Breast epithelium (tissue), 4 donors: ENCODE results near the gene HEXD. TPM values are rescaled to one million over a fixed set of nuclear protein-coding genes. Genes with fewer than 3 reads are reported as not detected.

ENCODE experiments used
- DNase-seq, 2 donors: peaks; one replicate each; pipeline ENCODE4 v3.0.0-alpha.2; 2019; ENCODE audit warnings: low spot score in 2 of 2
- H3K27ac ChIP-seq, 2 donors: fragments of 200-600 bp; sonication (generic) in 1 of 2; one replicate each; pipeline ENCODE4 v1.5.1; 2016 to 2019; ENCODE audit warnings: mild to moderate bottlenecking in 1 of 2
- H3K27me3 ChIP-seq, 2 donors: fragments of 200-600 bp; sonication (generic) in 1 of 2; one replicate each; pipeline versions ENCODE4 v1.5.1 to v1.6.0; 2017 to 2019; ENCODE audit warnings: control low read depth in 1 of 2, mild to moderate bottlenecking in 1 of 2
- H3K36me3 ChIP-seq: fragments of 200-600 bp; one replicate; pipeline ENCODE4 v1.5.1; 2019
- H3K4me1 ChIP-seq, 2 donors: fragments of 200-600 bp; sonication (generic); one replicate each; pipeline ENCODE4 v1.5.1; 2016 to 2019; ENCODE audit warnings: control low read depth in 1 of 2
- H3K4me3 ChIP-seq, 3 donors: fragments of 200-600 bp; sonication (generic); 1 replicate in 2 of 3; 2 replicates in 1 of 3; pipeline ENCODE4 v1.5.1; 2016 to 2019; ENCODE audit warnings: mild to moderate bottlenecking in 3 of 3, moderate library complexity in 2 of 3
- H3K9me3 ChIP-seq, 2 donors: fragments of 200-600 bp; sonication (generic) in 1 of 2; one replicate each; pipeline ENCODE4 v1.5.1; 2016 to 2019; ENCODE audit warnings: control low read depth in 1 of 2
- POLR2A ChIP-seq: fragments of 450-650 bp; IDR thresholded peaks from one replicate; pipeline ENCODE4 v1.6.1; 2016; ENCODE audit warnings: antibody characterized with exemption, mild to moderate bottlenecking, moderate library complexity
- POLR2AphosphoS5 ChIP-seq, 3 donors: sonication (generic); formaldehyde crosslinking; IDR thresholded peaks; one replicate each; pipeline ENCODE4 v1.6.1; 2017; ENCODE audit warnings: antibody characterized with exemption in 3 of 3
- intact Hi-C: fragments of 100-400 bp; cut with DNase I; formaldehyde crosslinking; loops from one replicate; pipeline ENCODE4 v1.15.1; 2023; ENCODE audit warnings: low total_unique reads
- total RNA-seq, 3 donors: library from RNA; depleted of rRNA; stranded (reverse); fragments of >200 nt; gene quantifications; one replicate each; pipeline ENCODE4 v1.1.0, GENCODE V29; 2016
- TF ChIP-seq, protein P1 (sequence below), 3 donors: fragments of 450-650 bp; IDR thresholded peaks; one replicate each; pipeline ENCODE4 v1.5.1; 2016 to 2017; ENCODE audit warnings: antibody characterized with exemption in 3 of 3, mild to moderate bottlenecking in 3 of 3, moderate library complexity in 3 of 3

Gene HEXD
- total RNA-seq, 3 donors from 2014 or later, result 48.2 to 157 (median 68.2) TPM

DNA sequence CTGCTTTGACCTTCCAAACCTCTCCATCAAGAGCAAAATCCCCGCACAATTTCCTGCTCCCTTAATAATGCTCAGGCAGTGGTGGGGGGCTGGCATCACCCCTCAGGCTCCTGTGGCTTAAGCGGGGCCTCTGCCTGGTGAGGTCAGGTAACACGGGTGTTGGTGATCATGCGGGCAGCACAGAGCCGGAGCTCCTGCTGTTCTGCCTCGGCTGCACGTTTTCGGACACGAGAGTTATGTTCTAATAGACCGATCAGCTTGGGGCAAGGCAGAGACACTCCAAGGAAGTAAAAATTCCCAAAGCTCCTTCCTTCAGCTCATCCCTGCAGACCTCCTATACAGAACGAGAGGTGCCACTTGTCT, 46.4 kb downstream of the HEXD start:
- DNase-seq, result no peak
- TF ChIP-seq POLR2A (no peak), POLR2AphosphoS5 (IDR thresholded peaks at IDR 0.05) (no peak)
- TF ChIP-seq, protein P1, sequence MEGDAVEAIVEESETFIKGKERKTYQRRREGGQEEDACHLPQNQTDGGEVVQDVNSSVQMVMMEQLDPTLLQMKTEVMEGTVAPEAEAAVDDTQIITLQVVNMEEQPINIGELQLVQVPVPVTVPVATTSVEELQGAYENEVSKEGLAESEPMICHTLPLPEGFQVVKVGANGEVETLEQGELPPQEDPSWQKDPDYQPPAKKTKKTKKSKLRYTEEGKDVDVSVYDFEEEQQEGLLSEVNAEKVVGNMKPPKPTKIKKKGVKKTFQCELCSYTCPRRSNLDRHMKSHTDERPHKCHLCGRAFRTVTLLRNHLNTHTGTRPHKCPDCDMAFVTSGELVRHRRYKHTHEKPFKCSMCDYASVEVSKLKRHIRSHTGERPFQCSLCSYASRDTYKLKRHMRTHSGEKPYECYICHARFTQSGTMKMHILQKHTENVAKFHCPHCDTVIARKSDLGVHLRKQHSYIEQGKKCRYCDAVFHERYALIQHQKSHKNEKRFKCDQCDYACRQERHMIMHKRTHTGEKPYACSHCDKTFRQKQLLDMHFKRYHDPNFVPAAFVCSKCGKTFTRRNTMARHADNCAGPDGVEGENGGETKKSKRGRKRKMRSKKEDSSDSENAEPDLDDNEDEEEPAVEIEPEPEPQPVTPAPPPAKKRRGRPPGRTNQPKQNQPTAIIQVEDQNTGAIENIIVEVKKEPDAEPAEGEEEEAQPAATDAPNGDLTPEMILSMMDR (IDR thresholded peaks at IDR 0.05), result no peak
- H3K4me3 ChIP-seq, result no peak overlapping the region
- H3K27ac ChIP-seq, result peak overlapping the region; percentile 35 to 36
- intact Hi-C loops, result no loop called here
- H3K9me3 ChIP-seq, result no peaks in the 10 kb centered on the region
- no peaks in the 10 kb centered on the region for H3K27me3 ChIP-seq
- peaks cover 0 to under 1% of the 10 kb centered on the region in 2 donors for H3K4me1 ChIP-seq
- H3K36me3 ChIP-seq, result peaks cover 11% of the 10 kb centered on the region

DNA sequence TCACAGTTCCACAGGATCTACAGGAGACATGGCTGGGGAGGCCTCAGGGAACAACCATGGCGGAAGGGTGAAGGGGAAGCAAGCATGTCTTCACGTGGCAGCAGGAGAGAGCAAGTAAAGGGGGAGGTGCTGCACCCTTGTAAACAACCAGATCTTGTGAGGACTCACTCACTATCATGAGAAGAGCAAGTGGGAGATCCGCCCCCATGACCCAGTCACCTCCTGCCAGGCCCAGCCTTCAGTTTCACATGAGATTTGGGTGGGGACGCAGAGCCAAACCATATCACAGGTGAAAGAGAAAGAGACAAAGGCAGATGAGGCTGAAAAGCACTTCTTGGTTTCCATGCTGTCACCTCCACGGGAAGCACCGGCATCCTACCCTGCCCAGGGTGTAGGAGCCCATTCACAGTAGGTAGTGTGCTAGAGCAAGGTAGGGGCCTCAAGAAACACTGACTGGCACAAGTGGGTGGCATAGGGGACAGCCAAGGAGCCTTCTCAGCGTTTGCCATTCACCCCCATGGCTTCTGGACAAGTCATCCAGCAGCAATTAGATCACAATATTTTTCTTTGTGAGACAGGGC, 47.0 kb downstream of the HEXD start:
- no peaks in the 10 kb centered on the region for H3K4me1 ChIP-seq
- no peaks in the 10 kb centered on the region for H3K9me3 ChIP-seq
- no peak overlapping the region for H3K4me3 ChIP-seq
- H3K27me3 ChIP-seq, result no peaks in the 10 kb centered on the region
- peaks cover 11% of the 10 kb centered on the region for H3K36me3 ChIP-seq
- TF ChIP-seq, protein P1 (IDR thresholded peaks at IDR 0.05), result no peak
- TF ChIP-seq POLR2AphosphoS5 (IDR thresholded peaks at IDR 0.05) (no peak), POLR2A (no peak)
- DNase-seq, result no peak
- peak overlapping the region; percentile 35 to 36 for H3K27ac ChIP-seq
- intact Hi-C loops, result no loop called here

DNA sequence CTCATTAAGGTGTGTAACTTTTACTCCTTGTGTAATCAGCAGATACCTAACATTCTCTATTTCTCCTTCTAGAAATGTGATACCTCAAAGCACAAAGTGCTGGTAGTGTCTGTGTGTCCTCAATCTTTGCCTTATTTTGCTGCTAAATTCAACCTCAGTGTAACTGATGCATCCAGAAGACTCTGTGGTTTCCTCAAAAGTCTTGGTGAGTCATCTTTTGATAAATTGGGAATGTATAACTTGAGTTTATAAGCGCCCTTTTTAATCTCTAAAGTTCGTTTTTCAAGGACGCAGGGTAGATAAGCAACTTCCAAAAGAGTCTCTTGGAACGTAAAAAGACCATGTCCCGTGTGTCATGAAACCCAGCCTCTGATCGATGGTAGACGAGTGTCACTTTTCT, 50.5 kb downstream of the HEXD start:
- Histone ChIP-seq H3K9me3 (no peaks in the 10 kb centered on the region), H3K4me1 (no peaks in the 10 kb centered on the region), H3K27ac (no peak overlapping the region), H3K27me3 (no peaks in the 10 kb centered on the region), H3K36me3 (peaks cover 11% of the 10 kb centered on the region), H3K4me3 (no peak overlapping the region)
- no peak for DNase-seq
- no peak for TF ChIP-seq POLR2A
- TF ChIP-seq POLR2AphosphoS5 (IDR thresholded peaks at IDR 0.05), result no peak
- TF ChIP-seq, protein P1 (IDR thresholded peaks at IDR 0.05), result no peak
- intact Hi-C loops, result no loop called here

DNA sequence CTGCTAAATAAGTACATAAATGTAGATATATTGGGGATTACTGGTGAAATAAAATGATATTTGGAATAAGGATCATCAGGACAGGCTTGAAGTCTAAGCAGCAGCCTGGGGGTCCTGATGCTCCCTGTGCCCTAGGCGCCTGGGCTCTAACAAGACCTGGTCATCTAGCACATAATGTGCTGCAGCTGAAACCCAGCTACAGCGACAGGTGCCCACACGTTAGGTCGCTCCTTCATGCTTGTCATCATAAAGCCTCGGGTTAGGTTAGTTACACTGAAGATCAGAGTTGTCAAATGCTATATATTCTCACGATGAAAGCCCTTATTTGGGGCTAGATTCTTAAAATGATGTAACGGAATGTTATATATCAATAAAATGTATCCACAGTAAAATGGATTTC, 51.9 kb downstream of the HEXD start:
- Histone ChIP-seq H3K4me3 (no peak overlapping the region), H3K36me3 (peaks cover 1% of the 10 kb centered on the region), H3K27ac (no peak overlapping the region), H3K9me3 (no peaks in the 10 kb centered on the region), H3K4me1 (no peaks in the 10 kb centered on the region), H3K27me3 (no peaks in the 10 kb centered on the region)
- DNase-seq, result no peak
- TF ChIP-seq POLR2A, result no peak
- no peak for TF ChIP-seq POLR2AphosphoS5 (IDR thresholded peaks at IDR 0.05)
- TF ChIP-seq, protein P1 (IDR thresholded peaks at IDR 0.05), result no peak
- intact Hi-C loops, result no loop called here

DNA sequence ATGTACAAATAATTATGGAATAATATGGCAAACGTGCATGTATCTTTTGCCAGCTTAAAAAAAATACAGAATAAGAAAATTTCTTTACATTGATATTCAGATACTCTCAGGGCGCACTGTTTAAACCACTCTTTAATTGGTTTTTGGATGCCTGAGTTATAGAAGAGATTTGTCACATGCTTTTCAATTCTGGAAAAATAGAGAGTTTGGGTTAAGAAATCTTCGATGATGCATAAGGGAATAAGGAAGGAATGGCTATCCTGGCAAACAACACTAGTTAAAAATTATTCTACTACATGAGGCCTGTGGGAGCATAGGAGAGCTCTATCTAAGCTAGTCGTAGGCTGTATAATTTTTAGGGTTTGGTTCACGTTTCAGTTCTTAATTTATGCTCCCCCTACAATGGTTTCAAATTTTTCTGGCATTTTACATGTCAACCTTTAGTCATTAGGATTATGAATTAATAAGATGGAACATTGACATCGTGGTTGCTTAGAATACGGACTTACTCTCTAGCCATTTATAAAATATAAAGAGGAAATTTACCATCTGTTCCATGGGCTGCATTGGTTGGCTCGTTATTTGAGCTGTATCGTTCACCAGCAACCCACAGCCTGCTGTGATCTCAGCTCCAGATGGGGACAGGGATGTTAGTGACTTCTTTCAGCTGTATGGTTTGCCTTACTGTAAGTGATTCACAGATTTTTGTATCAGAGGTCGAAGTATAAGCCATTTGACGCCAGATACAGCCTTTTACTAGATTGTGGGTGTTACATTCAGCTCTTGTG, 56.3 kb downstream of the HEXD start:
- Histone ChIP-seq H3K27me3 (no peaks in the 10 kb centered on the region), H3K36me3 (no peaks in the 10 kb centered on the region), H3K9me3 (no peaks in the 10 kb centered on the region), H3K4me1 (no peaks in the 10 kb centered on the region), H3K4me3 (no peak overlapping the region), H3K27ac (no peak overlapping the region)
- no peak for DNase-seq
- intact Hi-C loops, result no loop called here
- TF ChIP-seq POLR2A (no peak), POLR2AphosphoS5 (IDR thresholded peaks at IDR 0.05) (no peak)
- TF ChIP-seq, protein P1 (IDR thresholded peaks at IDR 0.05), result no peak
